Hepatic stellate cell (primary cell): Measurements from ENCODE around the gene ANKRD49.
A peak's percentile ranks its signal among the peaks of the same experiment; 100 is the strongest.
"Not testable (repeated sequence)": the region's sequence is repeated elsewhere in the genome, so short reads cannot be mapped to it uniquely, and the experiment has no call there.

Experiments used
- DNase-seq: peaks from one replicate; pipeline ENCODE4 v3.0.0; 2011; ENCODE audit warnings: low spot score

The ANKRD49 gene

GRCh38 chr11:94493281-94494125 is at the start of gene ANKRD49, which contains the start of gene MRE11:
Gene ANKRD49, plus strand, starts transcription at chr11:94493984. Its CDS starts 2,710 bp downstream, at chr11:94496694.
Gene MRE11, minus strand, starts transcription at chr11:94493844. Its CDS starts 1,043 bp downstream, at chr11:94492801.
- peak; percentile 88 for DNase-seq

GRCh38 chr11:94445641-94446040 is 48.1 kb upstream of the ANKRD49 start:
- DNase-seq: no peak

- no peak for DNase-seq
These were observed 46.6 kb upstream of the ANKRD49 start for GRCh38 chr11:94447149-94447548.

- DNase-seq: no peak
These were observed 44.8 kb upstream of the ANKRD49 start for GRCh38 chr11:94449029-94449428.

GRCh38 chr11:94449437-94449836 is 44.3 kb upstream of the ANKRD49 start:
- no peak for DNase-seq

- no peak for DNase-seq
These were observed 43.7 kb upstream of the ANKRD49 start for GRCh38 chr11:94450048-94450447.

GRCh38 chr11:94452988-94453387 is 40.8 kb upstream of the ANKRD49 start:
- DNase-seq: no peak

- no peak for DNase-seq
These were observed 39.5 kb upstream of the ANKRD49 start for GRCh38 chr11:94454301-94454700.

- no peak for DNase-seq
These were observed 37.9 kb upstream of the ANKRD49 start for GRCh38 chr11:94455861-94456260.

GRCh38 chr11:94457118-94458029 is 36.4 kb upstream of the ANKRD49 start:
- no peak for DNase-seq

GRCh38 chr11:94459576-94459975 is 34.2 kb upstream of the ANKRD49 start:
- DNase-seq: no peak

- no peak for DNase-seq
These were observed 24.4 kb upstream of the ANKRD49 start for GRCh38 chr11:94469416-94469815.

GRCh38 chr11:94472916-94473799 is 20.6 kb upstream of the ANKRD49 start:
- no peak for DNase-seq

- DNase-seq: no peak
These were observed 16.2 kb upstream of the ANKRD49 start for GRCh38 chr11:94477624-94478023.

- no peak for DNase-seq
These were observed 12.4 kb upstream of the ANKRD49 start for GRCh38 chr11:94481342-94481741.

- no peak for DNase-seq
These were observed 7.7 kb upstream of the ANKRD49 start for GRCh38 chr11:94486068-94486467.

- DNase-seq: no peak
These were observed 419 bp downstream of the ANKRD49 start for GRCh38 chr11:94494126-94494680.

GRCh38 chr11:94500181-94500580 is 6.4 kb downstream of the ANKRD49 start:
- no peak for DNase-seq

GRCh38 chr11:94501522-94501921 is 7.7 kb downstream of the ANKRD49 start:
- no peak for DNase-seq

- no peak for DNase-seq
These were observed 11.0 kb downstream of the ANKRD49 start for GRCh38 chr11:94504689-94505293.

- not testable (repeated sequence) for DNase-seq
These were observed 12.7 kb downstream of the ANKRD49 start for GRCh38 chr11:94506513-94506912.
